ENCODE results near the gene ELL.

ELL gene

GRCh38 chr19:18488838-18489626 lies 32.8 kb downstream of the ELL start:
- DNase-seq = peak in 1 of 14 donors; percentile 65

GRCh38 chr19:18488403-18488723 lies 33.5 kb downstream of the ELL start:
- peak in 3 of 14 donors; percentile 5 to 84 (median 18) for DNase-seq

GRCh38 chr19:18487576-18488402 lies 34.1 kb downstream of the ELL start:
- peak in 2 of 14 donors; percentile 16 to 38 for DNase-seq

DNA sequence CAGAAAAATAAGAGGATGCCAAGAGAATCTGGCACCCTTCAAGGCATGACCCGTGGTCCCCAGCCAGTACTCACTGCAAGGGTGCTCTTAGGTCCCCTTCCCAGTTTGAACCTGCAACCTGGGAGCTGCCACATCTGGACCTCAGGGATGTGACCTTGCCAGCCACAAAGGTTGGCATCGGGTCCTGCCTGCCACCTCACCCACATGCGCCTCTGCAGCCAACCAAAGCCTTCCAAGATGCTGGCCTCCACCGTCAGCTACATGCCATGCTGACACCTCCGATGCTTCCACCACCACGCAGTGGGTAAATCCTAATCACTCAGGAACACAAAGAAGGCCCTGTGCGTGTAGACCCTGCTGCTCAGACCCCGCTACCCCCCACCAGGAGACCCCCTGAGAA lies 35.1 kb downstream of the ELL start:
- no peak for DNase-seq

- no peak for DNase-seq
These were observed 36.9 kb downstream of the ELL start for GRCh38 chr19:18484992-18485391.

DNA sequence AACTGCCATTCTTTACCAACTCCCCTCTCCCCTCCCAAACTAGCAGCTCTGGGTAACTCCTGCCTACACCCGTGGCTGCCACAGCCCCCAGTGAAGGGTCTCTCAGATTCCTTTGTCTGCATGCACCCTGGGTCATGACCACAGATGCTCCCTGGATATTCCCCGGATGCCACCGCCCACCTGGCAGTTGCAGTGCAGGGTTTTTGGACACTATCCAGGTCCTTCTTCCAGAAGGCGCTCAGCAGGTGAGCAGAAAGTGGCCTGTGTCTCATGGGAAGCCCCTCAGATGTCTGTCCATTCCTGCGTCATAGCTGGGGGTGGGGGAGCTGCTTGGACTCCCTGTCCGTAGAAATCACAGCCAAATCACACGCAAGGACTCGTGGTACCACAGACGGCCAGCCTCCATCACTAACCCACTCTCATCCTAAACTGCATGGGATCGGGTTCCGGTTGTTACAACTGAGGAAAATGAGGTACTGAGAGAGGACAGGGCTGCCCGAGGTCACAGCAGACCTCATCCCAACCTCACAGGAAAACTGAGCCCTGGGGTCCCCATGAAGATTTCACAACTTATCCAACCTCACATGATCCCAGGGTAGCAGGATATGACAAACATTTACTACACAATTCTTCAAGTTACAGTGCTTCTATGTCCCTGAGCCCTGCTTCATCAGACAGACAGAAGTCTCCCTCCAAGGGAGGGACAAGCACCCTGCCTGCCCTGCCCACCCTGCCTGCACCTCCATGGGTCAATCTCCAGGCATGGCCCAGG lies 38.6 kb downstream of the ELL start:
- no peak for DNase-seq

- DNase-seq = peak in 1 of 14 donors; percentile 62
These were observed 40.2 kb downstream of the ELL start for GRCh38 chr19:18481505-18482222.

GRCh38 chr19:18480006-18480691 lies 41.7 kb downstream of the ELL start:
- peak in 5 of 14 donors; percentile 21 to 96 (median 68) for DNase-seq

- peak in 11 of 14 donors; percentile 19 to 67 (median 47) for DNase-seq
These were observed 43.1 kb downstream of the ELL start for GRCh38 chr19:18478545-18479311.

- no peak for DNase-seq
These were observed 43.9 kb downstream of the ELL start for GRCh38 chr19:18477974-18478373.

GRCh38 chr19:18477042-18477779 lies 44.7 kb downstream of the ELL start:
- DNase-seq = no peak

- no peak for DNase-seq
These were observed 45.3 kb downstream of the ELL start for GRCh38 chr19:18476507-18477041.

- DNase-seq = no peak
These were observed 46.0 kb downstream of the ELL start for GRCh38 chr19:18475762-18476331.

- DNase-seq = no peak
These were observed 46.8 kb downstream of the ELL start for GRCh38 chr19:18475004-18475453.

DNA sequence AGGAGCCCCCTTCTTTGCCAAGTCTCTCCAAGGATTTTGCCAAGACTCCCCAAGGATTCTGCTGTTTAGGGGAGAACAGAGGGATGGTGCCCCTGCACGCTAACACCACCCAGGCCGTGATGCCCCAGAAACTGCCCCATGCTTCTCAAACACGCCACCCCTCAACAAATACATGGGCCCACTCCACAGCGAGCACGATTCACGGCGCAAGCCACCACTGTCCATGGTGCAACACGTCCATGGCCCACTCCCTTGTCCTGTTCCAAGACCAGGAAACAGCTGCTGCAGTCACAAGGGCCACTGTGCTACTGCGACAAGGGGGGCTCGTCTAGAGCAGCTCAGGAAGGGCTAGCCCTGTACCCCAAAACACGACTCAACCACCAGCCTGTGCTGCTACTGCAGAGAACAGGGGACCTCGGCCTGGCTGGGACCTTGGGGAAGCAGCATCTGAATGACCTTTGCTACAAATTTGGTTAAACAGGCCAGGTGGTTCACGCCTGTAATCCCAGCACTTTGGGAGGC lies 47.4 kb downstream of the ELL start:
- no peak for DNase-seq

- DNase-seq = no peak
These were observed 48.2 kb downstream of the ELL start for GRCh38 chr19:18473706-18474087.

DNA sequence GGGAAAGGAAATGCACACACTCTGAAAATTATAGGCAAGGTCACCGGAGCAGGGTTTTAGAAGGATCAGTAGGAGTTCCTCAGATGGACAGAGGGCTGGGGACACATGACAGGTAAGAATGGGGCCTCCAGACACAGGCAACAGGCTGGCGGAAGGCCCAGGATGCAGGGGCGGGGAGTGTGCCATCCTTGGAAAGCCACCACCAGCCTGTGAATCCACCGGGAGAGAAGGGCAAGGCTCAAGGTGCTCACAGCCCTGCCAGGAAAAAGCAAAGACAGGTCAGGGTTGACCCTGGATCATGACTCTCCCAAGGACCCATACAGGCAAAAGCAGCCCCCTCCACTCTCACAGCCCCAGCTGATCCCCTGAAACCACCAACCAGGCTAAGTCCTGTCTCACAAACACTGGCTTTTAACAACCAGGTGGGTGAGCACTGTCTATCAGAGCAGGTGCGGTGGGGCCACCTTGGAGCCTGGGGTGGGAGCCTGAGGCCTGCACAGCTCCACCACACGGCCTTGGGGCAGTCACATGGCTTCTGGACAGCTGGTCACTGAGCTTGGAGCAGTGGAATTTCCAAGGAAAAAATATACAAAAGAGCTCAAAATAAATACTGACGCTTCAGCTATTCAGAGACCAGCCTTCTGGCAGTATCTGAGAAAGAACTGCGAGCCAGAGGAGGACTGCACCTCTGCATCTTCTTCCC lies 48.7 kb downstream of the ELL start:
- peak in 1 of 14 donors; percentile 64 for DNase-seq

DNA sequence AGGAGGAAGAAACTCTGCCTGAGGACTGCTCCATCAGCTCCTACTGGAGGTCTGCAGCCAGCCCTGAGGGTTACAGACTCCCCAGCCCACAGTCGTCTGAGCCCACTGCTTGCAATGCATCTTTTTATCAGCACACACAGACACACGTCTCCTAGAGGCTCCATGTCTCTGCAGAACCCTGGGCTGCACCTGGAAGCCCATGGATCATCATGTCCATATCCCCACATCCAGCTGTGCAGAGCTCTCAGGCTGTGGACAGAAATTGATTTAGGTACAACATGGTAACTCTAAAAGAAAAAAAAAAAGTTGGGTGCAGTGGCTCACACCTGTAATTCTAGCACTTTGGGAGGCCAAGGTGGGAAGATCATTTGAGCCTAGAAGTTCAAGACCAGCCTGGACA lies 51.1 kb downstream of the ELL start:
- DNase-seq = no peak
